HUES48 (cell line): ENCODE data around the gene HNRNPA3.
"Not testable (repeated sequence)": the region's sequence is repeated elsewhere in the genome, so short reads cannot be mapped to it uniquely, and the experiment has no call there.

Experiments used
- H3K27ac ChIP-seq: one replicate; pipeline ENCODE4 v1.7.0; 2013; ENCODE audit warnings: low read depth, low read length, inconsistent platforms
- H3K27me3 ChIP-seq: 2 replicates; pipeline ENCODE4 v1.6.1; 2013; ENCODE audit warnings: mild to moderate bottlenecking, low read length; ENCODE audit not compliant: control insufficient read depth, insufficient read depth
- H3K36me3 ChIP-seq: 2 replicates; pipeline ENCODE4 v1.6.1; 2013; ENCODE audit warnings: low read length; ENCODE audit not compliant: control insufficient read depth, insufficient read depth
- H3K4me1 ChIP-seq: 2 replicates; pipeline ENCODE4 v1.6.1; 2013; ENCODE audit warnings: mild to moderate bottlenecking, low read length; ENCODE audit not compliant: control insufficient read depth, insufficient read depth
- H3K4me3 ChIP-seq: 2 replicates; pipeline ENCODE4 v1.5.1; 2013; ENCODE audit warnings: mild to moderate bottlenecking, low read depth, low read length
- H3K9ac ChIP-seq: 2 replicates; pipeline ENCODE4 v1.6.1; 2013; ENCODE audit warnings: mild to moderate bottlenecking, low read depth, low read length, moderate library complexity
- H3K9me3 ChIP-seq: 2 replicates; pipeline ENCODE4 v1.6.1; 2013; ENCODE audit warnings: low read length; ENCODE audit not compliant: control insufficient read depth, insufficient read depth

Gene HNRNPA3

DNA sequence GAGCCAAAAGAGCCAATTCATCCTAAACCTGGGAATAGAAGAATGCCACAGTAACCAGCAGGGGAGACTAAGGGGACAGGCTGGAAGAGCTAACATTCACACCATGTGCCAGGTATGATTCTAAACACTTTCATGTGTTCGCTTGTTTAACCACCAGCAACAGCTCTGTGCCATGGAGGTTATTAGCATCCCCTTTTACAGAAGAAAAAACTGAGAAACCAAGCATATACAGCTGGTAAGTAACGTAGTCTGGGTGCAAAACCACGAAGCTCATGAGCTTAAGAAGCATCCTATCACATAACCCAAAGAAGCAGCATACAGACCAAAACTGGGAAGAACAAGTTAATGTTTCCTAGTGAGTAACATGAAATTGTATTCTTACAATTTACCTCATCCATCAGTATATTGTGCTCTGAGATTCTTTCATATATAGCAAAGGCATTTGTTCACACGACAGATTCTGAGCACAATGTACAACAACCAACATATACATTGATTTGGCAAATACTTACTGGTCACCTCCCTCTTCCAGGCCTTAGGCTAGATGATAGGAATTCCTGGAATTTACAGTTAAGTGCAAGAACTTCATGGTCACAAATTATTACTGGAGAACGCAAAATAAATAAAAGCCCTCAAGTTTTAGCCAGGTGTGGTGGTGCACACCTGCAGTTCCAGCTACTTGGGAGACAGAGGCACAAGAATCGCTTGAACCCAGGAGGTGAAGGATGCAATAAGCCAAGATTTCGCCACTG lies 36.5 kb upstream of the HNRNPA3 start:
- Histone ChIP-seq H3K27me3 (no peaks in the 10 kb centered on the region), H3K27ac (no peak overlapping the region)

GRCh38 chr2:177178797-177179196 lies 33.8 kb upstream of the HNRNPA3 start:
- peak overlapping the region; percentile 62 for H3K27ac ChIP-seq
- H3K9ac ChIP-seq = peak overlapping the region; percentile 38; the same call in 1 of the 2 replicates
- no peaks in the 10 kb centered on the region for H3K27me3 ChIP-seq
- H3K36me3 ChIP-seq = no peaks in the 10 kb centered on the region
- H3K4me1 ChIP-seq = peaks cover 11% of the 10 kb centered on the region
- peak overlapping the region; percentile 37; the same call in 1 of the 2 replicates for H3K4me3 ChIP-seq
- no peaks in the 10 kb centered on the region for H3K9me3 ChIP-seq

More for the DNA sequence above, 36.5 kb upstream of the HNRNPA3 start:
- Histone ChIP-seq H3K4me3 (no peak overlapping the region), H3K9me3 (no peaks in the 10 kb centered on the region), H3K9ac (no peak overlapping the region), H3K36me3 (no peaks in the 10 kb centered on the region), H3K4me1 (peaks cover 14% of the 10 kb centered on the region)

- no peaks in the 10 kb centered on the region for H3K9me3 ChIP-seq
- H3K4me3 ChIP-seq = peak overlapping the region; percentile 37; the same call in 1 of the 2 replicates
- H3K27me3 ChIP-seq = no peaks in the 10 kb centered on the region
- peaks cover 11% of the 10 kb centered on the region for H3K4me1 ChIP-seq
- H3K9ac ChIP-seq = peak overlapping the region; percentile 38; the same call in 1 of the 2 replicates
- H3K36me3 ChIP-seq = no peaks in the 10 kb centered on the region
- peak overlapping the region; percentile 62 for H3K27ac ChIP-seq
Measured at GRCh38 chr2:177179227-177179626, 33.4 kb upstream of the HNRNPA3 start.

GRCh38 chr2:177179671-177180070 lies 32.9 kb upstream of the HNRNPA3 start:
- Histone ChIP-seq H3K4me1 (peaks cover 11% of the 10 kb centered on the region), H3K27ac (peak overlapping the region; percentile 62), H3K4me3 (0 out of 2 replicates have a peak overlapping the region, but pooled peaks have one; percentile 37)
- H3K9ac ChIP-seq, H3K9me3 ChIP-seq, H3K36me3 ChIP-seq, H3K27me3 ChIP-seq: not testable (repeated sequence)

GRCh38 chr2:177180269-177181000 lies 32.2 kb upstream of the HNRNPA3 start:
- Histone ChIP-seq H3K4me3 (no peak overlapping the region), H3K4me1 (peaks cover 11% of the 10 kb centered on the region), H3K27ac (no peak overlapping the region)

DNA sequence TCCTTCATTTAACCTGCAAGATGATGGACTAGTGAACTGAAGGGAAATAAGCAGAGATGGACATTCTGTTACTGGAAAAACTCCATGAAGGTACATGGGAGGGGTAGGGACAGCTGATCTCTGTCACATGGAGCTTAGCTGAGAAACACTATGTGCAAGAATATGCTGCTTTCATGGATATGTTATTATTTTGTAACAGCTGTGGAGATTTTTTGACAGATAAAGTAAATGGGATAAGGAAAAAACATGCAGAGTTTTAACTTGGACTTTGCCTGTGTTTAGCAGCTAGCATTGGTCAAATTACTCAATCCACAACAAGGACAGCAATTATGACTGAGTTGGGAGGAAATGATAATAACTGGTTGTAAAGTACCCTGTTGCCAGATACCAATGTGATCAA lies 28.7 kb upstream of the HNRNPA3 start:
- Histone ChIP-seq H3K4me1 (peaks cover 9% of the 10 kb centered on the region), H3K27me3 (no peaks in the 10 kb centered on the region), H3K36me3 (no peaks in the 10 kb centered on the region), H3K9me3 (no peaks in the 10 kb centered on the region), H3K4me3 (no peak overlapping the region), H3K9ac (no peak overlapping the region), H3K27ac (no peak overlapping the region)

More at GRCh38 chr2:177180269-177181000, 32.2 kb upstream of the HNRNPA3 start:
- H3K27me3 ChIP-seq = no peaks in the 10 kb centered on the region
- H3K9ac ChIP-seq = no peak overlapping the region
- H3K36me3 ChIP-seq = no peaks in the 10 kb centered on the region
- no peaks in the 10 kb centered on the region for H3K9me3 ChIP-seq

GRCh38 chr2:177184606-177185005 lies 28.0 kb upstream of the HNRNPA3 start:
- Histone ChIP-seq H3K27me3 (no peaks in the 10 kb centered on the region), H3K36me3 (no peaks in the 10 kb centered on the region), H3K9me3 (no peaks in the 10 kb centered on the region), H3K4me1 (peaks cover 2% of the 10 kb centered on the region), H3K9ac (no peak overlapping the region), H3K27ac (no peak overlapping the region), H3K4me3 (no peak overlapping the region)

GRCh38 chr2:177186038-177186437 lies 26.6 kb upstream of the HNRNPA3 start:
- not testable (repeated sequence) for H3K27ac ChIP-seq, H3K9me3 ChIP-seq, H3K9ac ChIP-seq, H3K27me3 ChIP-seq, H3K36me3 ChIP-seq, H3K4me1 ChIP-seq, H3K4me3 ChIP-seq

GRCh38 chr2:177187631-177188312 lies 24.8 kb upstream of the HNRNPA3 start:
- H3K36me3 ChIP-seq = no peaks in the 10 kb centered on the region
- no peaks in the 10 kb centered on the region for H3K4me1 ChIP-seq
- no peaks in the 10 kb centered on the region for H3K9me3 ChIP-seq
- H3K4me3 ChIP-seq = no peak overlapping the region
- H3K27me3 ChIP-seq = no peaks in the 10 kb centered on the region
- H3K27ac ChIP-seq = no peak overlapping the region
- H3K9ac ChIP-seq = no peak overlapping the region

- no peaks in the 10 kb centered on the region for H3K9me3 ChIP-seq
- H3K36me3 ChIP-seq = no peaks in the 10 kb centered on the region
- H3K27me3 ChIP-seq = no peaks in the 10 kb centered on the region
- H3K4me3 ChIP-seq = no peak overlapping the region
- H3K27ac ChIP-seq = no peak overlapping the region
- no peak overlapping the region for H3K9ac ChIP-seq
- no peaks in the 10 kb centered on the region for H3K4me1 ChIP-seq
Measured at GRCh38 chr2:177188482-177189469, 23.8 kb upstream of the HNRNPA3 start.
